ENCODE data around the gene G6PD.
"Not testable (repeated sequence)": the region's sequence is repeated elsewhere in the genome, so short reads cannot be mapped to it uniquely, and the experiment has no call there.

Gene G6PD
- long read RNA-seq, donor 1, transcript G6PD-211 (13 exons, 2,632 nt), result major isoform, 11 of 12 reads
- long read RNA-seq, donor 1, partial matches to known transcripts, result 0 of 12 reads
- long read RNA-seq, donor 1, other reads (novel, unspliced or antisense), result 0 of 12 reads
- long read RNA-seq, donor 2, transcript G6PD-211 (13 exons, 2,632 nt), result major isoform, 5 of 12 reads
- long read RNA-seq, donor 2, partial matches to known transcripts, result 5 of 12 reads
- long read RNA-seq, donor 2, other reads (novel, unspliced or antisense), result 0 of 12 reads
- long read RNA-seq, donor 3, partial matches to known transcripts, result 0 of 1 reads
- long read RNA-seq, donor 3, other reads (novel, unspliced or antisense), result 0 of 1 reads
- long read RNA-seq, donor 4, partial matches to known transcripts, result 0 of 2 reads
- long read RNA-seq, donor 4, other reads (novel, unspliced or antisense), result 0 of 2 reads
- long read RNA-seq, donor 5, transcript G6PD-211 (13 exons, 2,632 nt), result major isoform, 12 of 13 reads
- long read RNA-seq, donor 5, partial matches to known transcripts, result 0 of 13 reads
- long read RNA-seq, donor 5, other reads (novel, unspliced or antisense), result 0 of 13 reads
- long read RNA-seq, donor 6, transcript G6PD-211 (13 exons, 2,632 nt), result major isoform, 6 of 13 reads
- long read RNA-seq, donor 6, partial matches to known transcripts, result 5 of 13 reads
- long read RNA-seq, donor 6, other reads (novel, unspliced or antisense), result 0 of 13 reads
- long read RNA-seq, donor 7, partial matches to known transcripts, result 40 of 49 reads
- long read RNA-seq, donor 7, other reads (novel, unspliced or antisense), result 0 of 49 reads
- long read RNA-seq, donor 8, partial matches to known transcripts, result 0 of 6 reads
- long read RNA-seq, donor 8, other reads (novel, unspliced or antisense), result 0 of 6 reads

DNA sequence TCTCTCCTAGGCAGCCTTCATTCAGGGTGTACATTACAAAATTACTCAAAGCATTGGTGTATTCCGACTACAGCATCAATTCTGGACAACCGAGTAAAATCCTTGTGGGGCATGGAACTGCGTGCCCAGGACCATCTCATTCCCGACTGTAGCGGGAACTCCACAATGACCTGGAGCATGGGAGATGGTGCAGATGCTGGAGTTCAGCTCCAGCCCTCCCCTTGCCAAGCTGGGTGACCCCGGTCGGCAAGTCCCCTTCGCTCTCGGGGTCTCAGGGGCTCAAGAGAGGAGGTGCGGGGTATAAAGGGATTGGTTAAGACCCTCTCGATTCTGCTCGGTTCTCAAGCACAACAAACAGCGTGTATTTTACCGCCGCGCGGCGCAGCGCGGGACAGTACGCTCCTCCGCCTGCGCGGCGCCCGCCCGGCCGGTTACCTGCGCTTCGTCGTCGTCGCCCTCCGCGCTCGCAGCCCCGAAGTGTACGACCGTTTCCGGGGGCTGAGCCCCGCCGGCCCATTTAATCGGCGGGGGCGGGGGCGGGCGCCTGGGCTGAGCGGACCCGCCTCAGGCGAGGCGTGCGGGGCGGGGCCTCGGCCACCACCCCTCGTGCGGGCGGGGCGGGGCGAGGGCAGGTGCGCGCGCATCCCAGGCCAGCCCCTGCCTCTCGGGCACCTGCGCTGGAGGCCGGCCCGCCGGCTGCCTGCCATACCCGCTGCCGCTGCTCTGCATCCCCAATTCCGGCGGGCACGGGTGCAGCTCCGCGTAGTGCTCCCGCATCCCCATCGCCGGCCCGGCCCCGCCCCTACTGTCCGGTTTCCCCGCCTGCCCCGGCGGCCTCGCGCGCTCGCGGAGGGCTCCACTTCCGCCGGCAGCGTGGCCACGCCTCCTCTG, at the start of gene G6PD:
Gene G6PD (minus strand): TSS at position 493 of the 891 bp plus-strand sequence. CDS start 691 bp downstream, outside the sequence.
- DNase-seq, result peak; percentile 70

DNA sequence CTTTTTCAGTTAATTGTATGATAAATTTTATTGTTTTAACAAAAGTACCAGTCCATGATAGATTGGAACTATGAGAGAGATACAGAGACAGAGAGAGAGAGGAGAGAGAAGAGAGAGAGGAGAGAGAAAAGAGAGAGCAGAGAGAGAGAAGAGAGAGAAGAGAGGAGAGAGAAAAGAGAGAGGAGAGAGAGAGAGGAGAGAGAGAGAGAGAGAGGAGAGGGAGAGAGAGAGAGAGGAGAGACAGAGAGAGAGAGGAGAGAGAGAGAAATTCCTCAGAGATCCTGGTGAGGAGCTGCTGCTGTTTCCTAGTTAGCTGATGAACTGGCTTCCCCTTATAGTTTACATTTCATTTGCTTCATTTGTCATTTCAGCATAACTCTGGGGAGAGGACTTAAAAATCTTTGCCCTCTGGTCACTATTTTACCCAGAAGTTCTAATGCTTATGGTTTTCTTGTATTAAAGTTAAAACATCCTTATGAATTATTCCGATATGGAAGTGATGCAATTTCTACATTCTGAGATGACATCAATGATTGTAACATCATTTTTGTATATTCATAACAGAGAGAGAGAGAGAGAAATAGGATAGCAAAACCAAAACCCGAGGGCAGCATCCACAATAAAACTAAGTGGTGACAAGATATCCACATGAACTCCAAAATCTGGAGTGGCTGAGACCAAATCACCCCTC, 49.1 kb upstream of the G6PD start:
- DNase-seq, result no peak

DNA sequence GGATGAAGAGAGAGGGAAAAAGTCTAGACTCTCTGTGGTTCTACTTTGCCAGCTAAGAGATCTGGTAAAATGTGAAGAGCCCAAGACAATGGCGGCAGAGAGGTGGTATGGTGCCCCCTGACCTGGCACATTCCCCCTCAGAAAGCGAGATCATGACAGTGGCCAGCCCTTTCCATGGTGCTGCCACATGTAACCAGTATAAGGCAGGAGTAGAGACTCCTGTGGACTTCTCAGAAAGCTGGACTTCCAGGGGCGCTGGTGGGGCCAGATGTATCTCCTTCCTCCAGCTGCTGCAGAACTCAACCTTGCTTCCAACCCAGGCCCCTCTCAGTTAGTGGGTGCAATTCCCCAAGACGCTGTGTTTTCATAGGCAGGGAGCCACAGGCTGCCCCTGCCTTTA, 47.8 kb upstream of the G6PD start:
- DNase-seq, result no peak

DNA sequence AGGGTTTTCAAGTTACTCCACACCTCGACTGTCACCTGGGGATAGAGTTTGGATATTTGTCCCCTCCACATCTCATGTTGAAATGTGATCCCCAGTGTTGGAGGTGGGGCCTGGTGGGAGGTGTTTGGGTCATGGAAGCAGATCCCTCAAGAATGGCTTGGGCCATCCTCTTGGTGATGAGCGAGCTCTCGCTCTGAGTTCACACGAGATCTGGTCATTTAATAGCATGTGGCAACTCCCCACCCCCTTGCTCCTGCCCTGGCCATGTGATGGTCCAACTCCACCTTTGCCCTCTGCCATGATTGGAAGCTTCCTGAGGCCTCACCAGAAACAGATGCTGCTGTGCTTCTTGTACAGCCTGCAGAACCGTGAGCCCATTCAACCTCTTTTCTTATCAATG, 46.6 kb upstream of the G6PD start:
- DNase-seq, result no peak

DNA sequence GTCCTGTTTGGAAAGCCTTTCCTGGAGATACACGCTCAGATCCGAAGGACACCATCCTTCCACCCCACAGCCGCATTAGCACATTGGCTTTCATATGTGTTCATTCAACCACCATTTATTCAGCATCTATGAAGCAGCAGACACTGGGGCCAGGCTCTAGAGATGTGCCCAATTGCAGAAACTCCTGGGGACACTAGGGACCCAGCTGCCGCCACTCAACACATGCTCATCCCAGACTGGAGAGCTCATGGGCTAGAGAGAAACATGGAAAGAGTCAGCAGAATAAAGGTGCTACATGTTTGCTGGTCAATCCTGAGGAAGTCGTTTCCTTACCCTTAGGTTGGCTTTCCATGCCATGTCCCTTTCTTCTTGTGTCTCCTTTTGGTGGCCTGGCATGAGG, 45.9 kb upstream of the G6PD start:
- no peak for DNase-seq

DNA sequence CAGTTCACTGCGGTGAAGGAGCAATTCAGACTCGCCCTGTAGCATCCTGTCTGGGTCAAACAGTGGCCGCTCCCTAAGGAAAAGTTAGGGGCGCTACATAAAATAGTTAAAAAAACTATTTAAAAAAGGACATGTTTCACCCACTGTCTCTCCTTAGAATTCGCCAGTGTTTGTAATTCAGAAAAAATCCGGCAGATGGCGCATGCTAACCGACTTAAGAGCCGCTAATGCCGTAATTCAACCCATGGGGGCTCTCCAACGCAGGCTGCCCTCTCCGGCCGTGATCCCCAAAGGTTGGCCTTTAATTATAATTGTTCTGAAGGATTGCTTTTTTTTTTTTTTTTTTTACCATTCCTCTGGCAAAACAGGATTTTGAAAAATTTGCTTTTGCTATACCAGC, 43.8 kb upstream of the G6PD start:
- DNase-seq, result not testable (repeated sequence)

DNA sequence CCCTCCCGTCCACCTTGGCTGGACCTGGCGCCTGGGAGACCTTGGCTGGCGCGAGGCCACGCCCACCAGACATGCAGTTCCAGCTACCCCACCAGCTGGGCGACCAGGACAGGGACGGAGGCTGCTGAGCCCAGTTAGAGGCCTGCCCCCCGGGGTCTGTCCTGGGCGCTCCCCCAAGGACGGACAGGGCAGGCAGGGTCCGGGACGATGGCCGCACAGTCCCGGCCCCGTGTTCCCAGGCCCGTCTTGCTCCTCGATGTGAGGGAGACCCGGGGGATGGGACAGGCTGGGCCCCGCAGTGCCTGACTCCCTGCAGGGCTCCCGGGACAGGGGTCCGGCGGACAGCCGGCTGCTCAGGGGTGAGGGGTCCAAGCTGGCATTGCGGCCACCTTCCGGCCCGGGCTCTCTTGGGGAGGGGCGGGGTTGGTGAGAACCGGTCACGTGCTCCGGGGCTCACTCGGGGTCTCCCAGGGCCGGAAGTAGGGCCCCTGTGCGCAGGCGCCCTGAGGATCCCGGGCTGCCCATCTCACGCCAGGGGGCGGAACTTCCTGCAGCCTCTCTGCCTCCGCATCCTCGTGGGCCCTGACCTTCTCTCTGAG, 38.0 kb upstream of the G6PD start, which contains the start of gene CTAG1A:
Gene CTAG1A (plus strand): TSS at position 549 of the 599 bp plus-strand sequence. CDS start 74 bp downstream, outside the sequence.
- not testable (repeated sequence) for DNase-seq

DNA sequence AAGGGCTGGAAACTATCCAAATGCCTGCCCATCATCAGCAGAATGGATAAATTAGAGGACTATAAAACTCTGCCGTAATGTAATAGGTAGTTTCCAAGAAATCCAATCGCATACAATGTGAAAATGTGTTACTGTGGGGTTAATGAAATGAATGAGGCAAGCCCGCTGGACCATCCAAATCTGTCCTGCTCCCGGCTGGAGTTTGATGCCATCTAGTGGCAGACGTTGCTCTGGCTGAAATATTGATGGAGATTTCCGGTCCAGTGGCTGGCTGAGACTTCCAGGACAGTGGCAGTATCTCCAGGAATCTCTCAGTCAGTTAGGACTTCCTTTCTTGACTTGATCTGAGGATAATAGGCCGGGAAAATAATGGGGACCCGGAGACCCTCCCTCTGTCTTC, 36.3 kb upstream of the G6PD start:
- not testable (repeated sequence) for DNase-seq

DNA sequence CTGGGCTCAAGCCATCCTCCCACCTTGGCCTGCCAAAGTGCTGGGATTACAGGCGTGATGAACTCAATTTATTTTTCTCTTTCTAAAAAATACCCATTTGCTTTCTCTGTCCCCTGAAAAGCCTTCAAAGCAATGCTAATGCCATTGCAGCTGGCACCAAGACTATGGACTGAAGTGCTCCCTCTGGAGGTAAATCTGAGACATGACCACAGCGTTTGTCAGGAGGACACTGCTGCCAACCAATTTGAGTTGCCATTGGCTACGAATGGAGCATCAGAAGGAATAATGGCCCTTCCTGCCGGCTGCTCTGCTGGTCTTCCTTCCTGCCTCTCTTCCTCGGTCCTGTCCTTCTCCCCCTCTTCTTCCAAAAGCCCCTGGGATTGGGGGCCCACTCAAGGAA, 28.4 kb upstream of the G6PD start:
- not testable (repeated sequence) for DNase-seq

DNA sequence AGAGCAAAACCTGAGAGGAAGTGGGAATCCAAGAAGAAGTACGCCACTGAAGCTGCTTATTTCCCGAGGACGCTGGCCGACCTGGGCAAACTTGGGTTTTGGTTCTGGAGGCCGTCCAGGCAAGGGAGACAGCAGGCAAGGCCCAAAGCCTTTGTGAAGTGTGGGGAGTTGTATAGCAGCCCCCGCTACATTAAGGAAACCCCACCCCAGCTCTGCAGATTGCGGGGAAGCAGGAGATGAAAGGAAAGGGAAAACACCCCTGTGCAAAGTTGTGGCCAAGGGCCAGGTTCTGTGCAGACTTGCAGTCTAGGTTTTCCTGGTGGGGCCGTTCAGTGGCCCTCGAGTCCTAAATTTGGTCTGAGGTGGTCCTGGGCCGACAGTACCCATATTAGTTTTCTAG, 26.4 kb upstream of the G6PD start:
- not testable (repeated sequence) for DNase-seq

DNA sequence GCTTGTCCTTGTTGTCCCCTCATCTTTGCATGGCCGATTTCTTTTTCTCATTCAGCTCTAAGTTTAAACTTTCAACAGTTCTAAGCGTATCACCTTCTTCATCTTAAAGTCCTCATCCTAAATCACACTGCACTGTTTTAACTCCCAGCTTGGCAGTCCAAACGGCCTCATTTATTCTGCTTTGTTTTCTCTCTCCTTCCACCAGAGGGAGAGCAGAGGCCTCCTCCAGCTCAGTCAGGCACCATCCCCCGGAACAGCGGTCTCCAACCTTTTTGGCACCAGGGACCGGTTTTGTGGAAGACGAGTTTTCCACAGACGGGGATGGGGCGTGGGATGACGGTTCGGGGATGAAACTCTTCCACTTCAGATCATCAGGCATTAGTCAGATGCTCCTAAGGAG, 23.7 kb upstream of the G6PD start:
- not testable (repeated sequence) for DNase-seq

DNA sequence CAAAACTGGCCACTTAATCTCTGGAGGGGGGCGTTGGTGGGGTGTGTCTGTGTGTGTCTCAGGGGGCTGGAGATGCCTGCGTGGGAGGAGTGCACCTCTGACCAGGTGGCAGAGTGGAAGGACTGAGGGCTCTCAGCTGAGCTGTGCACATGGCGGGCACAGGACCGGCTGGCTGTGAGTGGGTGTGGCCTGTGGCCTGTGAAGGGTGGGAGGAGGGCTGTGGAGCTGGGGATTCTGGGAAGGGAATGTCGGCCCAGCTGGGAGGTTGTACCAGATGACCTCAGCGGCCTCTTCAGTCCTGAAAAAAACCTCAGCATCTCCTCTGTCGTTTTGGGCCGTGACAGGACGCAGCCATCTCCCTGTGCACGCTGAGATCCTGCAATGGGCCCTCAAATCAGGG, 15.6 kb upstream of the G6PD start:
- not testable (repeated sequence) for DNase-seq

DNA sequence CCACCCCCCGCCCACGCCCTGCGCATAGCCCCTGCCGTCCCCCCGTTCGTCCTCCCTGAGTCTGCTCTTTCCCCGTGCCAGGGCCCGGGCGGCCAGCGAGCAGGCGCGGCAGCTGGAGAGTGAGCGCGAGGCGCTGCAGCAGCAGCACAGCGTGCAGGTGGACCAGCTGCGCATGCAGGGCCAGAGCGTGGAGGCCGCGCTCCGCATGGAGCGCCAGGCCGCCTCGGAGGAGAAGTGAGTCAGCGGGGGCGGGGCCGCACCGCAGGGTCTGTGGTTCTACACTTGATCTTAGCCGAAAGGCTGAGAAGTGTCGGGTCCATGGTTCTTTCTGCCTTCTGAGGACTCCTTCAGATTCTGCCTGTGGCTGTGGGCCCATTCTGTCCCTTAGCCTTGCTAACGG, 13.7 kb upstream of the G6PD start:
- not testable (repeated sequence) for DNase-seq

DNA sequence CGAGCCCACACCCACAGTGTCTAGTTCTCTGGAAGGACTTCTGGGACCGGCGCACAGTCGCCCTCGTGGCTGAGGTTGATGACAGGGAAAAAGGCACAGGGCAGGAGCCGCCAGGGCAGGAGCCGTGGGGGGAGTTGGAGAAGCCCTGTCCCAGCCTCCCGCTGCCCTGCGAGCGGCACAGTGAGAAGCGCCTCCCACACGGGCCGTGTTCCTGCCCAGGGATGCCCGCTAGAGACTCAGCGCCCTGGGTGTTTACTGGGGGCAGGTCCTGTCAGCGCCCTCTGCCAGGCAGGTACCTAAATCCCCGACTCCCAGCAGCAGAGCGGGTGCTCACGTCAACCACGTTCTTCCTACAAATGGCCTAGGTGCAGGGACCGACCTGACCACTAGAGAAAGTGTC, 12.2 kb upstream of the G6PD start:
- DNase-seq, result not testable (repeated sequence)

DNA sequence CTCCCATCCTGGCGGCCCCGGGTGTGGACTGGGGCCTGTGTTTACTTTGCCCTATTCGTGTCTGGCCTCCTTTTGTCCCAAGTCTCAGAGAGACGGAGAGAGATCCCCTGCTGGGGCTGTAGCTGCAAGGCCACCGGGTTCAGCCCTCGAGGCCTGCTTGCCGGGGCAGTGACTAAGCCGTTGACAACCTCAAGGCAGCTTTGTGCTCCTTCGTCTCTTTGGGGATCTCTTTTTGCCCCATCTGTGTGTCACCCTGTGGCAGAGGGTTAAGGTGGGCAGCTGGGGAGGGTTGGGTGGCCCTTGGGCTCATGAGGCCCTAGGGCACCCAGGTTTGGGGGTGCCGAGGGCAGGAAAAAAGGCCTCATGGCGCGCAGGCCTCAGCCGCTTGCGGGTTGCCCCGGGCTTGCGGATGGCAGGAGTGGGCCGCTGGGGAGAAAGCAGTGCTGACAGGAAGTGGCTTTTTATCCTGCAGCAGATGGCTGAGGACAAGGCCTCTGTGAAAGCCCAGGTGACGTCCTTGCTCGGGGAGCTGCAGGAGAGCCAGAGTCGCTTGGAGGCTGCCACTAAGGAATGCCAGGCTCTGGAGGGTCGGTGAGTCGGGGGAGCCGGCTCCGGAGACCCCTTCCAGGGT, 11.5 kb upstream of the G6PD start:
- not testable (repeated sequence) for DNase-seq

DNA sequence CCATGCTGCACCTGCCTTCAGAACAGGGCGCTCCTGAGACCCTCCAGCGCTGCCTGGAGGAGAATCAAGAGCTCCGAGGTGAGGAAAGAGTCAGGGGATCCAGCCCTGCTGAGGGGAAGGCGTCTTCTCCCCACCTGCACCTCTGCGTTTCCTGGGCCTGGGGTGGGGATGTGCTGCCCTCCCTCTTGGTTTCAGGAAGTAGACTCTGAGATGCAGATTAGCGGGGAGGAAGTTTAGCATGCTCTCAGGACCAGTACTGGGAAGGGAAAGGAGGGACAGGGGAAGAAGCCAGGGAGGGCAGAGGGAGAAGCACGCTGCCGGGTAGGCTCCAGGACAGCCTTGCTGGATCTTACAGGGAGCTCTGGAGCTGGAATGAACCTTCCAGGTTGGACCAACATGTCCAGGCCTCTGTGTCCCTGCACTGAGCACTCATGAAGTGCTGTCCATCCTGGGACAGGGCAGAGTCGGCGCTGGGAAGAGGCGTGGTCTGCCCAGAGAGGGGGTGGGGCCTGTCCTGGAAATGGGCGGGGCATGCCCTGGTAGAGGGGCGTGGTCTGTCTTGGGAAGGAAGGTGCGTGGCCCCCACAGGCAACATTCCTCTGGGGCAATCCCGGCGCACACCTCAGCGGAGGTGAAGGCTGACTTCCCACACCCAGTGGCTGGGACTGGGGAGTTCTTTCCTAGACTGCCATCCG, 5.6 kb upstream of the G6PD start:
- not testable (repeated sequence) for DNase-seq

DNA sequence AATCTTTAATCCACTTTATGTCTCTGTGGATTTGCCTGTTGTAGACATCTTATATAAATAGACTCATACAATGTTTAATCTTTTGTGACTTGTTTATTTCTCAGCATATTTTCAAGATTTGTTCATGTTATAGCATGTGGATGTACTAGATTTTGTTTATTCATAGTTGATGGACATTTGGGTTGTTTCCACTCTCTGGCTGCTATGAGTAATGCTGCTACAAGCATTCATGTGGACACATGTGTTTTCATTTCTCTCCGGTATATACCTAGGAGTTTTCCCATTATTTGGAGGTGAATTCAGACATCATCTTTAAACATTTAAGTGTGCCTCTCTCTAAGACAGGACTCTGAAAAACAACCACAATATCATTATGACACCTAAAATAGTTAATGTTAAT, 3.1 kb upstream of the G6PD start:
- DNase-seq, result no peak

DNA sequence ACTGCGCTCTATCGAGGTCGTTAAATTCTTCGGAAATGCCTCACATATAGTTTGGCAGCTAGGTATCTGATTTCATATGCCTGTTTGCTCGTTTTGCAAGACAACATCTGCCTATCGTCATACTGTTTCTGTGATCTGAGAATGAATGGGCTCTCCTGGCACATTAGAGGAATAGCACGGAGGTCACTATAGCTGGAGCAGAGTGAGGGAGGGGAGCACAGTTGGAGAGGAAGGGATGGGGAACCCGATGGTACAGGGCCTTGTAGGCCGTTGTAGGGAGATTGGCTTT, 1.3 kb upstream of the G6PD start:
- DNase-seq, result no peak

DNA sequence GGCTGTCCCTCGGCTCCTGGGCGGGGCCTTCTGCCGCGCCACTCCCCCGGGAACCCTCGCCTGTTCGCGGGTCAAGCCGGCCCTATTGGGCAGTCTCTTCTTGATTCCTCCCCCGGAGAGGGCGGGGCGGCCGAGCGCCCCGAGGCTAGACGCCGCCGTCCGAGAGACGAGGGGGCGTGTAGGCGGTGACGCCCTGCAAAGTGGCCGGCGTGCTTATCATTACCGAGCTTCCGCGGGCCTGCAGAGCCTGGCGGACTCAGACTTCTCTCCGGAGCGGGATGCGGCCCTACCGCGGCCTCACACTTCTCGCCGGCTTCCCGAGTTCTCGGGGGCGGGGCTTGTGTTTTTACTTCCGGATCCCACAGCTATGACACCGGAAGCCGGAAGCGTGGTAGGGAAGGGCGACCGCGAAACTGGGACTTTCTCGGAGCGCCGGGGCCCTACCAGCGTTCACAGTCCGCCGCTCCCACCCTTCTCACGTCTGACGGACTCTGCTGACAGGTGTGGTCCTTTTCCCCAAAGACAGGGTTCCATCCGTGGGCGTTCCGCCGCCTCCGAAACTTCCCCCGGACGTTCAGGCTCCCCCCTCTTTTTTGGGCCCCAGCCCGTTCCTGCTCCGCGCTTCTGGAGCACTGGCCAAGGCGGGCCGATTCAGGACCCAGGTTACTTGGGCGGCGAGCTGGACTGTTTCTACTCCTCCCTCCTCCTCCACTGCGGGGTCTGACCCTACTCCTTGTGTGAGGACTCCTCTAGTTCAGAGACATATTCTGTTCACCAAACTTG, 790 bp upstream of the G6PD start, which contains the start of gene IKBKG:
Gene IKBKG (plus strand): TSS at position 376 of the 783 bp plus-strand sequence. CDS start 4,383 bp downstream, outside the sequence.
- DNase-seq, result peak; percentile 96
